ENCODE data around the gene NCR3LG1. TPM values are rescaled to one million over a fixed set of nuclear protein-coding genes. Genes with fewer than 3 reads are reported as not detected.

Gene NCR3LG1
- total and polyA plus RNA-seq, 9 of the 15 experiments (the other 6 are each of a cell fraction or from before 2014, with no cell fraction given), result 4.1 to 39.8 (median 25.1) TPM

DNA sequence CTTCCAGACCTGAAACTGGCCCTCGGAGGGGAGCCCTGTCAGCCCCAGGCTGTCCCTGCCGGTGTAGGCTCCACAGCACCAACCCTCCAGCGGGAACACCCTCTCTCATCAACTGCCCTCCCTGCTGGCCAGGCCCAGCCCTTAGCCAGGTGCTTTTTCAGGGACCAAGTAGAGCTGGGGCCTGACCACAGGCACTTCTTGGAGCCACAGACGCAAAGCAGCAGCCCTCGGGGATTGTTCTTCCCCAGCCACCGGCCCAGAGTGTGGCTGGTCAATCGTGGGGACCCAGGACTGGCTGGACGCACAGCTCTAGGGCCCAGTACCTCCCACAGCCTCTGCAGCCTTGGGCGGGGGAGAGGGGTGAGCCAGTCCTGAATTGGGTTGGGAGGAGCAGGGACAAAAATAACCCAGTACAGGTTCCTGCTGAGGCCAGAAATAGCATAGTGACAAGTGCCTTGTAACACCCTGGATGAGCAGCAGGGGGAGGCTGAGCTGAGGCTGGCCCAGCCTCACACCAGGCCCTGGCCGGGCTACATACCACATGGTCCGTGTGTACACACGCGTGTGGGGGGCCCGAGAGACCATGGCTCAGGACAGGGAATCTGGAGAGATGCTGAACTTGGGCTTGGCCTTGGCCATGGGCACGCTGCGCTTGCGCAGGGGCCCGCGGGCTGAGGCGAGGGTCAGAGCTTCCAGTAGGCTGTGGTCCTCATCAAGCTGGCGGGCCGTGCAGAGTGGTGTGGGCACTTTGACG lies 34.9 kb downstream of the NCR3LG1 start (continued):
- TF ChIP-seq, protein P1, sequence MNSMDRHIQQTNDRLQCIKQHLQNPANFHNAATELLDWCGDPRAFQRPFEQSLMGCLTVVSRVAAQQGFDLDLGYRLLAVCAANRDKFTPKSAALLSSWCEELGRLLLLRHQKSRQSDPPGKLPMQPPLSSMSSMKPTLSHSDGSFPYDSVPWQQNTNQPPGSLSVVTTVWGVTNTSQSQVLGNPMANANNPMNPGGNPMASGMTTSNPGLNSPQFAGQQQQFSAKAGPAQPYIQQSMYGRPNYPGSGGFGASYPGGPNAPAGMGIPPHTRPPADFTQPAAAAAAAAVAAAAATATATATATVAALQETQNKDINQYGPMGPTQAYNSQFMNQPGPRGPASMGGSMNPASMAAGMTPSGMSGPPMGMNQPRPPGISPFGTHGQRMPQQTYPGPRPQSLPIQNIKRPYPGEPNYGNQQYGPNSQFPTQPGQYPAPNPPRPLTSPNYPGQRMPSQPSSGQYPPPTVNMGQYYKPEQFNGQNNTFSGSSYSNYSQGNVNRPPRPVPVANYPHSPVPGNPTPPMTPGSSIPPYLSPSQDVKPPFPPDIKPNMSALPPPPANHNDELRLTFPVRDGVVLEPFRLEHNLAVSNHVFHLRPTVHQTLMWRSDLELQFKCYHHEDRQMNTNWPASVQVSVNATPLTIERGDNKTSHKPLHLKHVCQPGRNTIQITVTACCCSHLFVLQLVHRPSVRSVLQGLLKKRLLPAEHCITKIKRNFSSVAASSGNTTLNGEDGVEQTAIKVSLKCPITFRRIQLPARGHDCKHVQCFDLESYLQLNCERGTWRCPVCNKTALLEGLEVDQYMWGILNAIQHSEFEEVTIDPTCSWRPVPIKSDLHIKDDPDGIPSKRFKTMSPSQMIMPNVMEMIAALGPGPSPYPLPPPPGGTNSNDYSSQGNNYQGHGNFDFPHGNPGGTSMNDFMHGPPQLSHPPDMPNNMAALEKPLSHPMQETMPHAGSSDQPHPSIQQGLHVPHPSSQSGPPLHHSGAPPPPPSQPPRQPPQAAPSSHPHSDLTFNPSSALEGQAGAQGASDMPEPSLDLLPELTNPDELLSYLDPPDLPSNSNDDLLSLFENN (IDR thresholded peaks at IDR 0.05; ENCODE audit: low read depth in 2 of 2, low read length in 2 of 2), result no peak
- TF ChIP-seq TEAD1 (CRISPR knock-in tag; IDR thresholded peaks at IDR 0.05) (no peak), KLF16 (IDR thresholded peaks at IDR 0.05) (no peak), NFYB (IDR thresholded peaks at IDR 0.05; ENCODE audit: extremely low read depth, insufficient read length) (no peak), ZNF324 (CRISPR knock-in tag; IDR thresholded peaks at IDR 0.05) (no peak), SMC3 (conservative IDR thresholded peaks at IDR 0.05; ENCODE audit: insufficient read depth, low read depth, low read length) (peak; percentile 70)
- TF ChIP-seq, protein P2, sequence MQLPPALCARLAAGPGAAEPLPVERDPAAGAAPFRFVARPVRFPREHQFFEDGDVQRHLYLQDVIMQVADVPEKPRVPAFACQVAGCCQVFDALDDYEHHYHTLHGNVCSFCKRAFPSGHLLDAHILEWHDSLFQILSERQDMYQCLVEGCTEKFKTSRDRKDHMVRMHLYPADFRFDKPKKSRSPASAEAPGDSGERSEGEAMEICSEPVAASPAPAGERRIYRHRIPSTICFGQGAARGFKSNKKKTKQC (CRISPR knock-in tag; IDR thresholded peaks at IDR 0.05), result peak; percentile 51; the same call in 1 of the 2 replicates
- TF ChIP-seq, protein P3, sequence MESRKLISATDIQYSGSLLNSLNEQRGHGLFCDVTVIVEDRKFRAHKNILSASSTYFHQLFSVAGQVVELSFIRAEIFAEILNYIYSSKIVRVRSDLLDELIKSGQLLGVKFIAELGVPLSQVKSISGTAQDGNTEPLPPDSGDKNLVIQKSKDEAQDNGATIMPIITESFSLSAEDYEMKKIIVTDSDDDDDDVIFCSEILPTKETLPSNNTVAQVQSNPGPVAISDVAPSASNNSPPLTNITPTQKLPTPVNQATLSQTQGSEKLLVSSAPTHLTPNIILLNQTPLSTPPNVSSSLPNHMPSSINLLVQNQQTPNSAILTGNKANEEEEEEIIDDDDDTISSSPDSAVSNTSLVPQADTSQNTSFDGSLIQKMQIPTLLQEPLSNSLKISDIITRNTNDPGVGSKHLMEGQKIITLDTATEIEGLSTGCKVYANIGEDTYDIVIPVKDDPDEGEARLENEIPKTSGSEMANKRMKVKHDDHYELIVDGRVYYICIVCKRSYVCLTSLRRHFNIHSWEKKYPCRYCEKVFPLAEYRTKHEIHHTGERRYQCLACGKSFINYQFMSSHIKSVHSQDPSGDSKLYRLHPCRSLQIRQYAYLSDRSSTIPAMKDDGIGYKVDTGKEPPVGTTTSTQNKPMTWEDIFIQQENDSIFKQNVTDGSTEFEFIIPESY (CRISPR knock-in tag; IDR thresholded peaks at IDR 0.05), result 0 out of 2 replicates have a peak, but pooled peaks have one; percentile 42
- TF ChIP-seq, protein P4, sequence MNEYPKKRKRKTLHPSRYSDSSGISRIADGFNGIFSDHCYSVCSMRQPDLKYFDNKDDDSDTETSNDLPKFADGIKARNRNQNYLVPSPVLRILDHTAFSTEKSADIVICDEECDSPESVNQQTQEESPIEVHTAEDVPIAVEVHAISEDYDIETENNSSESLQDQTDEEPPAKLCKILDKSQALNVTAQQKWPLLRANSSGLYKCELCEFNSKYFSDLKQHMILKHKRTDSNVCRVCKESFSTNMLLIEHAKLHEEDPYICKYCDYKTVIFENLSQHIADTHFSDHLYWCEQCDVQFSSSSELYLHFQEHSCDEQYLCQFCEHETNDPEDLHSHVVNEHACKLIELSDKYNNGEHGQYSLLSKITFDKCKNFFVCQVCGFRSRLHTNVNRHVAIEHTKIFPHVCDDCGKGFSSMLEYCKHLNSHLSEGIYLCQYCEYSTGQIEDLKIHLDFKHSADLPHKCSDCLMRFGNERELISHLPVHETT (CRISPR knock-in tag; conservative IDR thresholded peaks at IDR 0.05 in 1 of 2, IDR thresholded peaks at IDR 0.05 in 1 of 2), result no peak
- TF ChIP-seq, protein P5, sequence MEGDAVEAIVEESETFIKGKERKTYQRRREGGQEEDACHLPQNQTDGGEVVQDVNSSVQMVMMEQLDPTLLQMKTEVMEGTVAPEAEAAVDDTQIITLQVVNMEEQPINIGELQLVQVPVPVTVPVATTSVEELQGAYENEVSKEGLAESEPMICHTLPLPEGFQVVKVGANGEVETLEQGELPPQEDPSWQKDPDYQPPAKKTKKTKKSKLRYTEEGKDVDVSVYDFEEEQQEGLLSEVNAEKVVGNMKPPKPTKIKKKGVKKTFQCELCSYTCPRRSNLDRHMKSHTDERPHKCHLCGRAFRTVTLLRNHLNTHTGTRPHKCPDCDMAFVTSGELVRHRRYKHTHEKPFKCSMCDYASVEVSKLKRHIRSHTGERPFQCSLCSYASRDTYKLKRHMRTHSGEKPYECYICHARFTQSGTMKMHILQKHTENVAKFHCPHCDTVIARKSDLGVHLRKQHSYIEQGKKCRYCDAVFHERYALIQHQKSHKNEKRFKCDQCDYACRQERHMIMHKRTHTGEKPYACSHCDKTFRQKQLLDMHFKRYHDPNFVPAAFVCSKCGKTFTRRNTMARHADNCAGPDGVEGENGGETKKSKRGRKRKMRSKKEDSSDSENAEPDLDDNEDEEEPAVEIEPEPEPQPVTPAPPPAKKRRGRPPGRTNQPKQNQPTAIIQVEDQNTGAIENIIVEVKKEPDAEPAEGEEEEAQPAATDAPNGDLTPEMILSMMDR (IDR thresholded peaks at IDR 0.05 in 2 of 3, conservative IDR thresholded peaks at IDR 0.05 in 1 of 3; ENCODE audit: insufficient read depth in 2 of 3, low read depth in 1 of 3, low read length in 3 of 3), result peak; percentile 75 to 81 (median 79)

All from K562 (cell line).